Upper lobe of left lung (tissue), 6 donors: Measurements from ENCODE around the gene MAN1A1. TPM values are rescaled to one million over a fixed set of nuclear protein-coding genes. Genes with fewer than 3 reads are reported as not detected.

ENCODE experiments used
- ATAC-seq, 2 donors: fragments of 200-7000 bp; cut with Tn5 transposase; one replicate each; pipeline ENCODE4 v1.9.1; 2022; ENCODE audit warnings: mild to moderate bottlenecking in 2 of 2, moderate library complexity in 2 of 2; ENCODE audit not compliant: low FRiP score in 2 of 2
- DNase-seq, 2 donors: peaks; one replicate each; pipeline ENCODE4 v3.0.0-alpha.2; 2019 to 2020
- H3K27ac ChIP-seq, 4 donors: fragments of 200-600 bp; sonication (generic); one replicate each; pipeline ENCODE4 v1.5.1; 2016 to 2019
- H3K27me3 ChIP-seq, 4 donors: fragments of 200-600 bp; sonication (generic); one replicate each; pipeline ENCODE4 v1.5.1; 2017 to 2019
- H3K36me3 ChIP-seq, 4 donors: fragments of 200-600 bp; sonication (generic); one replicate each; pipeline ENCODE4 v1.5.1; 2016 to 2019
- H3K4me1 ChIP-seq, 4 donors: fragments of 200-600 bp; sonication (generic); one replicate each; pipeline ENCODE4 v1.5.1; 2018 to 2019
- H3K4me3 ChIP-seq, 4 donors: fragments of 200-600 bp; sonication (generic); one replicate each; pipeline ENCODE4 v1.5.1; 2017 to 2019; ENCODE audit warnings: mild to moderate bottlenecking in 2 of 4, moderate library complexity in 1 of 4
- H3K9me3 ChIP-seq, 4 donors: fragments of 200-600 bp; sonication (generic); one replicate each; pipeline ENCODE4 v1.5.1; 2018 to 2019
- CTCF ChIP-seq, 6 experiments: fragments of 450-650 bp in 4 of 6; fragments of 200-600 bp in 2 of 6; sonication (generic) in 2 of 6; IDR thresholded peaks; one replicate each; pipeline ENCODE4 v1.5.1; 2016 to 2019; ENCODE audit warnings: antibody characterized with exemption in 6 of 6
- EP300 ChIP-seq, 4 donors: sonication (generic); formaldehyde crosslinking; IDR thresholded peaks; one replicate each; pipeline ENCODE4 v1.5.1; 2017; ENCODE audit warnings: antibody characterized with exemption in 4 of 4, control low read depth in 2 of 4
- POLR2A ChIP-seq, 4 donors: fragments of 450-650 bp; IDR thresholded peaks; one replicate each; pipeline ENCODE4 v1.5.1; 2016 to 2017; ENCODE audit warnings: antibody characterized with exemption in 4 of 4, mild to moderate bottlenecking in 2 of 4
- POLR2AphosphoS5 ChIP-seq, 2 donors: sonication (generic); formaldehyde crosslinking; IDR thresholded peaks; one replicate each; pipeline ENCODE4 v1.5.1; 2017; ENCODE audit warnings: antibody characterized with exemption in 2 of 2
- WGBS, 2 donors: methylation state at CpG; one replicate each; pipeline ENCODE4 v1.1.5; 2017 to 2018; 5-methylcytosine and 5-hydroxymethylcytosine counted together
- small RNA-seq, 4 donors: library from RNA; depleted of rRNA; stranded (forward); fragments of <200 nt; gene quantifications; one replicate each; pipeline ENCODE3, GENCODE V24; 2016
- total RNA-seq, 6 donors: library from RNA; depleted of rRNA in 4 of 6; stranded (reverse); fragments of >200 nt in 4 of 6; gene quantifications; one replicate each; pipeline versions ENCODE4 v1.1.0 to v1.2.1, GENCODE V29; 2016 to 2021
- donor health status: DM: no; HTN: no; CAD: no; lungs with moderate emphysema.
- donor health status: DM: no; HTN: yes; CAD: no; lungs with severe emphysema.

MAN1A1 gene
- total RNA-seq, 6 donors from 2014 or later, result 61.8 to 98.6 (median 79.1) TPM

- no peaks in the 10 kb centered on the region for H3K36me3 ChIP-seq
- no peak for DNase-seq
- peaks cover 5 to 16% (median 12%) of the 10 kb centered on the region in 4 donors for H3K4me1 ChIP-seq
- H3K27ac ChIP-seq, result no peak overlapping the region
- TF ChIP-seq POLR2AphosphoS5 (IDR thresholded peaks at IDR 0.05), result no peak
- no peak for TF ChIP-seq CTCF (IDR thresholded peaks at IDR 0.05)
- no peak for TF ChIP-seq EP300 (IDR thresholded peaks at IDR 0.05)
- TF ChIP-seq POLR2A (IDR thresholded peaks at IDR 0.05), result no peak
- 78 to 82% methylated on average over 2 of the region's 2 CpGs for WGBS, 2 donors
- ATAC-seq, result no peak
- no peak overlapping the region for H3K4me3 ChIP-seq
- H3K27me3 ChIP-seq, result no peaks in the 10 kb centered on the region
- no peaks in the 10 kb centered on the region for H3K9me3 ChIP-seq
Measured at GRCh38 chr6:119128252-119128912, 221.2 kb downstream of the MAN1A1 start.

- no peak overlapping the region for H3K4me3 ChIP-seq
- H3K4me1 ChIP-seq, result peaks cover 5 to 15% (median 11%) of the 10 kb centered on the region in 4 donors
- ATAC-seq (no peak), DNase-seq (no peak)
- H3K36me3 ChIP-seq, result no peaks in the 10 kb centered on the region
- no peak overlapping the region for H3K27ac ChIP-seq
- WGBS, 2 donors, result 94 to 100% methylated on average over 1 of the region's 1 CpG
- H3K9me3 ChIP-seq, result no peaks in the 10 kb centered on the region
- no peaks in the 10 kb centered on the region for H3K27me3 ChIP-seq
- TF ChIP-seq CTCF (IDR thresholded peaks at IDR 0.05), result no peak
- no peak for TF ChIP-seq POLR2AphosphoS5 (IDR thresholded peaks at IDR 0.05)
- TF ChIP-seq POLR2A (IDR thresholded peaks at IDR 0.05), result no peak
- no peak for TF ChIP-seq EP300 (IDR thresholded peaks at IDR 0.05)
Measured at GRCh38 chr6:119127627-119128026, 221.9 kb downstream of the MAN1A1 start.

Small RNAs within 50 kb of the gene (small RNA-seq; reads per million reads assigned to genes)
- gene AL022722.2 (0 reads per million in 4 donors), gene RNU6-194P (0 reads per million in 4 donors)
